H9 (cell line): Measurements from ENCODE around the gene EPHA8. TPM values are rescaled to one million over a fixed set of nuclear protein-coding genes. Genes with fewer than 3 reads are reported as not detected.

Source experiments
- DNase-seq: peaks from one replicate; pipeline ENCODE4 v3.0.0-alpha.2; 2017
- H2AFZ ChIP-seq: one replicate; pipeline ENCODE4 v1.6.1; 2013; ENCODE audit warnings: mild to moderate bottlenecking, low read length, control low read depth, moderate library complexity
- H2AK5ac ChIP-seq: 2 replicates; pipeline ENCODE4 v1.6.1; 2013; ENCODE audit warnings: low read length, control low read depth, mixed read lengths; ENCODE audit not compliant: insufficient read length
- H2BK120ac ChIP-seq: one replicate; pipeline ENCODE4 v1.6.1; 2013; ENCODE audit warnings: low read depth, mild to moderate bottlenecking, low read length, control low read depth, inconsistent platforms; ENCODE audit not compliant: poor library complexity, severe bottlenecking
- H2BK12ac ChIP-seq: 2 replicates; pipeline ENCODE4 v1.6.1; 2013; ENCODE audit warnings: low read length, control low read depth, mixed read lengths, low read depth; ENCODE audit not compliant: insufficient read length
- H2BK15ac ChIP-seq: 2 replicates; pipeline ENCODE4 v1.6.1; 2013; ENCODE audit warnings: low read depth, low read length, control low read depth
- H2BK20ac ChIP-seq: one replicate; pipeline ENCODE4 v1.6.1; 2013; ENCODE audit warnings: low read depth, mild to moderate bottlenecking, low read length, control low read depth, inconsistent platforms; ENCODE audit not compliant: poor library complexity, severe bottlenecking
- H2BK5ac ChIP-seq: 2 replicates; pipeline ENCODE4 v1.6.1; 2013; ENCODE audit warnings: low read length, control low read depth, mixed read lengths; ENCODE audit not compliant: insufficient read length
- H3K14ac ChIP-seq: 2 replicates; pipeline ENCODE4 v1.6.1; 2013; ENCODE audit warnings: low read length, control low read depth; ENCODE audit not compliant: insufficient read depth
- H3K18ac ChIP-seq: 2 replicates; pipeline ENCODE4 v1.6.1; 2013; ENCODE audit warnings: low read depth, mild to moderate bottlenecking, mixed read lengths, low read length, control low read depth; ENCODE audit not compliant: insufficient read length
- H3K23ac ChIP-seq: 2 replicates; pipeline ENCODE4 v1.6.1; 2013; ENCODE audit warnings: low read length, control low read depth, mixed read lengths, low read depth; ENCODE audit not compliant: insufficient read length
- H3K23me2 ChIP-seq: 2 replicates; pipeline ENCODE4 v1.6.1; 2013; ENCODE audit warnings: low read depth, mild to moderate bottlenecking, mixed read lengths, low read length, control low read depth; ENCODE audit not compliant: insufficient read length, poor library complexity, severe bottlenecking
- H3K27ac ChIP-seq: 2 replicates; pipeline ENCODE4 v1.5.1; 2013; ENCODE audit warnings: low read length, control low read depth, mixed read lengths, low read depth; ENCODE audit not compliant: insufficient read length
- H3K27me3 ChIP-seq: 2 replicates; pipeline ENCODE4 v1.6.1; 2013; ENCODE audit warnings: low read length, control low read depth, inconsistent platforms; ENCODE audit not compliant: insufficient read depth
- H3K4ac ChIP-seq: 2 replicates; pipeline ENCODE4 v1.6.1; 2013; ENCODE audit warnings: low read depth, mild to moderate bottlenecking, control low read depth, inconsistent platforms, low read length, moderate library complexity
- H3K4me1 ChIP-seq: 2 replicates; pipeline ENCODE4 v1.6.1; 2013; ENCODE audit warnings: low read length, control low read depth, inconsistent platforms; ENCODE audit not compliant: insufficient read depth
- H3K4me2 ChIP-seq: 2 replicates; pipeline ENCODE4 v1.6.1; 2013; ENCODE audit warnings: low read length, control low read depth, mixed read lengths; ENCODE audit not compliant: insufficient read length, insufficient read depth
- H3K56ac ChIP-seq: 2 replicates; pipeline ENCODE4 v1.6.1; 2013; ENCODE audit warnings: low read depth, mild to moderate bottlenecking, mixed read lengths, low read length, control low read depth; ENCODE audit not compliant: insufficient read length
- H3K79me1 ChIP-seq: 2 replicates; pipeline ENCODE4 v1.6.1; 2013; ENCODE audit warnings: low read depth, mild to moderate bottlenecking, moderate library complexity, low read length, control low read depth, inconsistent platforms; ENCODE audit not compliant: insufficient read depth, poor library complexity, severe bottlenecking
- H3K79me2 ChIP-seq: 2 replicates; pipeline ENCODE4 v1.6.1; 2013; ENCODE audit warnings: low read length, control low read depth, inconsistent platforms; ENCODE audit not compliant: insufficient read depth
- H3K9ac ChIP-seq: 2 replicates; pipeline ENCODE4 v1.6.1; 2013; ENCODE audit warnings: low read length, control low read depth, mixed read lengths; ENCODE audit not compliant: insufficient read length; ENCODE audit errors: extremely low read depth
- H3K9me3 ChIP-seq: one replicate; pipeline ENCODE4 v1.6.1; 2013; ENCODE audit warnings: low read depth, low read length, inconsistent platforms; ENCODE audit not compliant: control insufficient read depth
- H3T11ph ChIP-seq: one replicate; pipeline ENCODE4 v1.6.1; 2013; ENCODE audit warnings: mild to moderate bottlenecking, low read length, control low read depth, inconsistent platforms
- H4K20me1 ChIP-seq: one replicate; pipeline ENCODE4 v1.6.1; 2013; ENCODE audit not compliant: control insufficient read depth, insufficient read length, insufficient read depth
- H4K5ac ChIP-seq: 2 replicates; pipeline ENCODE4 v1.6.1; 2013; ENCODE audit warnings: low read depth, mild to moderate bottlenecking, mixed read lengths, low read length, control low read depth; ENCODE audit not compliant: insufficient read length
- H4K8ac ChIP-seq: replicated peaks from 2 replicates; pipeline ENCODE4 v1.6.1; 2013; ENCODE audit warnings: low read length, control low read depth, mixed read lengths, low read depth; ENCODE audit not compliant: insufficient read length
- H4K91ac ChIP-seq: 2 replicates; pipeline ENCODE4 v1.6.1; 2013; ENCODE audit warnings: low read depth, mild to moderate bottlenecking, moderate library complexity, mixed read lengths, low read length, control low read depth; ENCODE audit not compliant: insufficient read length
- H3K27ac Mint-ChIP-seq, 3 experiments: 2 replicates in 2 of 3; 3 replicates in 1 of 3; pipeline ENCODE4 v1.8.0; 2020 to 2021; ENCODE audit warnings: mixed read lengths in 3 of 3, mild to moderate bottlenecking in 1 of 3, moderate library complexity in 1 of 3
- H3K27me3 Mint-ChIP-seq: 2 replicates; pipeline ENCODE4 v1.8.0; 2021; ENCODE audit warnings: low read depth, mild to moderate bottlenecking, moderate library complexity, mixed read lengths
- H3K36me3 Mint-ChIP-seq, 3 experiments: 2 replicates in 2 of 3; 3 replicates in 1 of 3; pipeline ENCODE4 v1.8.0; 2020 to 2021; ENCODE audit warnings: low read depth in 3 of 3, mixed read lengths in 3 of 3; ENCODE audit not compliant: insufficient read depth in 1 of 3
- H3K4me1 Mint-ChIP-seq, 2 experiments: 2 replicates each; pipeline ENCODE4 v1.8.0; 2020; ENCODE audit warnings: mixed read lengths in 2 of 2
- H3K4me3 Mint-ChIP-seq, 2 experiments: 2 replicates in 1 of 2; 3 replicates in 1 of 2; pipeline ENCODE4 v1.8.0; 2020 to 2021; ENCODE audit warnings: mild to moderate bottlenecking in 2 of 2, mixed read lengths in 2 of 2, moderate library complexity in 1 of 2
- H3K9me3 Mint-ChIP-seq, 2 experiments: 2 replicates in 1 of 2; 3 replicates in 1 of 2; pipeline ENCODE4 v1.8.0; 2020; ENCODE audit warnings: mild to moderate bottlenecking in 2 of 2, mixed read lengths in 2 of 2, moderate library complexity in 1 of 2
- CTCF ChIP-seq: fragments of 200-600 bp; sonication (generic); conservative IDR thresholded peaks from 3 replicates; pipeline ENCODE4 v1.8.0; 2021; ENCODE audit warnings: antibody characterized with exemption, mild to moderate bottlenecking
- WGBS: extraction: QIAGEN DNeasy Blood & Tissue Kit; methylation state at CpG from one replicate; pipeline ENCODE4 v1.1.7; 2013; ENCODE audit warnings: missing lambda C conversion rate, low lambda C conversion rate, mixed read lengths; ENCODE audit not compliant: insufficient read length; ENCODE audit errors: extremely low coverage; 5-methylcytosine and 5-hydroxymethylcytosine counted together
- total RNA-seq: library from RNA; stranded (reverse); gene quantifications from 2 replicates; pipeline ENCODE4 v1.2.1, GENCODE V29; 2021

EPHA8 gene
- total RNA-seq, 1 experiment from 2014 or later = 3.4 TPM

- Histone ChIP-seq H3K4ac (no peak overlapping the region), H3T11ph (no peak overlapping the region), H4K20me1 (no peaks in the 10 kb centered on the region), H3K23me2 (no peaks in the 10 kb centered on the region), H3K18ac (no peak overlapping the region), H2AFZ (no peak overlapping the region), H4K5ac (no peak overlapping the region), H3K9ac (no peak overlapping the region), H3K4me1 (no peaks in the 10 kb centered on the region), H2AK5ac (no peak overlapping the region), H3K9me3 (no peaks in the 10 kb centered on the region), H4K91ac (no peak overlapping the region), H3K14ac (no peak overlapping the region), H2BK15ac (no peak overlapping the region), H3K23ac (no peak overlapping the region), H3K4me2 (no peak overlapping the region), H3K56ac (no peak overlapping the region), H2BK20ac (no peak overlapping the region), H2BK120ac (no peak overlapping the region), H3K79me1 (no peaks in the 10 kb centered on the region), H4K8ac (no peak overlapping the region), H3K27ac (no peak overlapping the region), H3K79me2 (no peaks in the 10 kb centered on the region), H3K27me3 (no peaks in the 10 kb centered on the region), H2BK12ac (no peak overlapping the region), H2BK5ac (no peak overlapping the region)
- H3K27me3 Mint-ChIP-seq = no peaks in the 10 kb centered on the region
- H3K27ac Mint-ChIP-seq = no peak overlapping the region
- WGBS = no CpG with 5 or more reads among the region's 3 CpGs
- H3K4me1 Mint-ChIP-seq = no peaks in the 10 kb centered on the region
- no peak for DNase-seq
- no peak for TF ChIP-seq CTCF
- no peak overlapping the region for H3K4me3 Mint-ChIP-seq
- H3K36me3 Mint-ChIP-seq = peaks cover 17 to 84% (median 35%) of the 10 kb centered on the region in 3 experiments; a peak in 6 of 7 replicates
- no peaks in the 10 kb centered on the region for H3K9me3 Mint-ChIP-seq
Measured at GRCh38 chr1:22518379-22518778, 44.9 kb upstream of the EPHA8 start.
